IMR-90 (cell line): ENCODE measurements around the gene VPS37C. TPM values are rescaled to one million over a fixed set of nuclear protein-coding genes. Genes with fewer than 3 reads are reported as not detected.

Source experiments
- RAD21 ChIP-seq: IDR thresholded peaks from 2 replicates; pipeline ENCODE4 v1.6.1; 2012; ENCODE audit warnings: low read length, improper control_type of control experiment
- RFX5 ChIP-seq: IDR thresholded peaks from 2 replicates; pipeline ENCODE4 v1.8.0; 2012; ENCODE audit warnings: low read depth, mild to moderate bottlenecking, low read length, moderate library complexity
- polyA plus RNA-seq, 3 experiments: library from polyadenylated mRNA; depleted of rRNA; stranded (reverse); fragments of >200 nt; gene quantifications; 2 replicates each; pipeline ENCODE4 v1.2.3, GENCODE V29; 2012; ENCODE audit warnings: low replicate concordance in 1 of 3
- total RNA-seq: library from RNA; depleted of rRNA; stranded (reverse); fragments of >200 nt; gene quantifications from 2 replicates; pipeline ENCODE4 v1.2.3, GENCODE V29; 2012

VPS37C gene
- total and polyA plus RNA-seq, 2 of the 4 experiments (the other 2 are of a cell fraction) = 3.2 to 13.2 TPM

GRCh38 chr11:61150706-61151544 lies 10.3 kb downstream of the VPS37C start (continued):
- TF ChIP-seq RAD21 (no peak), RFX5 (no peak)
